ENCODE results near the gene HOXC4. TPM values are rescaled to one million over a fixed set of nuclear protein-coding genes. Genes with fewer than 3 reads are reported as not detected.
A peak's percentile ranks its signal among the peaks of the same experiment; 100 is the strongest.

The HOXC4 gene
- total RNA-seq, 1 experiment from 2014 or later, result not detected

GRCh38 chr12:54005853-54006558 is 47.6 kb upstream of the HOXC4 start:
- no peak overlapping the region for H2BK12ac ChIP-seq (ENCODE audit: insufficient read length, low read depth, low read length)
- Mint-ChIP-seq H3K27me3 (ENCODE audit: low read depth) (peaks cover 100% of the 10 kb centered on the region), H3K9me3 (peaks cover 4 to 7% of the 10 kb centered on the region in 2 experiments; a peak in 3 of 5 replicates), H3K4me3 (peak overlapping the region in 1 of 2 experiments; percentile 2; a peak in 1 of 5 replicates), H3K36me3 (ENCODE audit: insufficient read depth in 1 of 3, low read depth in 3 of 3) (no peaks in the 10 kb centered on the region), H3K4me1 (peaks cover 7 to 26% of the 10 kb centered on the region in 2 experiments), H3K27ac (no peak overlapping the region; a peak in 1 of 7 replicates)
- H3K9me3 ChIP-seq (ENCODE audit: control insufficient read depth, low read depth, low read length), result no peaks in the 10 kb centered on the region
- H3K4ac ChIP-seq (ENCODE audit: low read depth, low read length), result no peak overlapping the region
- no CpG with 5 or more reads among the region's 39 CpGs for WGBS (ENCODE audit: extremely low coverage, insufficient read length, low lambda C conversion rate)
- no peak overlapping the region for H2AK5ac ChIP-seq (ENCODE audit: insufficient read length, low read length)
- H3K79me2 ChIP-seq (ENCODE audit: insufficient read depth, low read length), result no peaks in the 10 kb centered on the region
- no peak overlapping the region for H2BK5ac ChIP-seq (ENCODE audit: insufficient read length, low read length)
- no peak overlapping the region for H2BK120ac ChIP-seq (ENCODE audit: low read depth, low read length, poor library complexity, severe bottlenecking)
- no peaks in the 10 kb centered on the region for H4K20me1 ChIP-seq (ENCODE audit: control insufficient read depth, insufficient read depth, insufficient read length)
- no peak overlapping the region for H3K56ac ChIP-seq (ENCODE audit: insufficient read length, low read depth, low read length)
- H3K79me1 ChIP-seq (ENCODE audit: insufficient read depth, low read depth, low read length, poor library complexity, severe bottlenecking), result no peaks in the 10 kb centered on the region
- no peak overlapping the region for H3K14ac ChIP-seq (ENCODE audit: insufficient read depth, low read length)
- no peak overlapping the region for H3K27ac ChIP-seq (ENCODE audit: insufficient read length, low read depth, low read length)
- H4K91ac ChIP-seq (ENCODE audit: insufficient read length, low read depth, low read length), result no peak overlapping the region
- no peak overlapping the region for H2AFZ ChIP-seq (ENCODE audit: low read length)
- no peaks in the 10 kb centered on the region for H3K4me1 ChIP-seq (ENCODE audit: insufficient read depth, low read length)
- no peak overlapping the region for H2BK15ac ChIP-seq (ENCODE audit: low read depth, low read length)
- peak; percentile 92 for DNase-seq
- H3K23me2 ChIP-seq (ENCODE audit: insufficient read length, low read depth, low read length, poor library complexity, severe bottlenecking), result no peaks in the 10 kb centered on the region
- H2BK20ac ChIP-seq (ENCODE audit: low read depth, low read length, poor library complexity, severe bottlenecking), result no peak overlapping the region
- peaks cover 96% of the 10 kb centered on the region for H3K27me3 ChIP-seq (ENCODE audit: insufficient read depth, low read length)
- H4K8ac ChIP-seq (replicated peaks; ENCODE audit: insufficient read length, low read depth, low read length), result no peak overlapping the region
- no peak overlapping the region for H3K18ac ChIP-seq (ENCODE audit: insufficient read length, low read depth, low read length)
- TF ChIP-seq, protein P1, sequence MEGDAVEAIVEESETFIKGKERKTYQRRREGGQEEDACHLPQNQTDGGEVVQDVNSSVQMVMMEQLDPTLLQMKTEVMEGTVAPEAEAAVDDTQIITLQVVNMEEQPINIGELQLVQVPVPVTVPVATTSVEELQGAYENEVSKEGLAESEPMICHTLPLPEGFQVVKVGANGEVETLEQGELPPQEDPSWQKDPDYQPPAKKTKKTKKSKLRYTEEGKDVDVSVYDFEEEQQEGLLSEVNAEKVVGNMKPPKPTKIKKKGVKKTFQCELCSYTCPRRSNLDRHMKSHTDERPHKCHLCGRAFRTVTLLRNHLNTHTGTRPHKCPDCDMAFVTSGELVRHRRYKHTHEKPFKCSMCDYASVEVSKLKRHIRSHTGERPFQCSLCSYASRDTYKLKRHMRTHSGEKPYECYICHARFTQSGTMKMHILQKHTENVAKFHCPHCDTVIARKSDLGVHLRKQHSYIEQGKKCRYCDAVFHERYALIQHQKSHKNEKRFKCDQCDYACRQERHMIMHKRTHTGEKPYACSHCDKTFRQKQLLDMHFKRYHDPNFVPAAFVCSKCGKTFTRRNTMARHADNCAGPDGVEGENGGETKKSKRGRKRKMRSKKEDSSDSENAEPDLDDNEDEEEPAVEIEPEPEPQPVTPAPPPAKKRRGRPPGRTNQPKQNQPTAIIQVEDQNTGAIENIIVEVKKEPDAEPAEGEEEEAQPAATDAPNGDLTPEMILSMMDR (conservative IDR thresholded peaks at IDR 0.05), result peak; percentile 96
- no peak overlapping the region for H3K23ac ChIP-seq (ENCODE audit: insufficient read length, low read depth, low read length)
- no peak overlapping the region for H3K9ac ChIP-seq (ENCODE audit: extremely low read depth, insufficient read length, low read length)
- H4K5ac ChIP-seq (ENCODE audit: insufficient read length, low read depth, low read length), result no peak overlapping the region
- H3K4me2 ChIP-seq (ENCODE audit: insufficient read depth, insufficient read length, low read length), result no peak overlapping the region
- no peak overlapping the region for H3T11ph ChIP-seq (ENCODE audit: low read length)

All from H9 (cell line).